Mucosa of descending colon (tissue), 3 donors: ENCODE results near the gene SLX4. TPM values are rescaled to one million over a fixed set of nuclear protein-coding genes. Genes with fewer than 3 reads are reported as not detected.

Source experiments
- ATAC-seq: fragments of 200-7000 bp; cut with Tn5 transposase; one replicate; pipeline ENCODE4 v1.9.1; 2020; ENCODE audit warnings: mild to moderate bottlenecking, moderate library complexity
- DNase-seq, 3 donors: peaks; one replicate each; pipeline ENCODE4 v3.0.0-alpha.2; 2020
- H3K36me3 ChIP-seq: fragments of 200-600 bp; one replicate; pipeline ENCODE4 v1.8.0; 2021; ENCODE audit warnings: low read depth, mild to moderate bottlenecking
- H3K4me1 ChIP-seq: fragments of 200-600 bp; one replicate; pipeline ENCODE4 v1.8.0; 2021; ENCODE audit warnings: low read depth, mild to moderate bottlenecking
- H3K4me3 ChIP-seq: fragments of 200-600 bp; one replicate; pipeline ENCODE4 v1.8.0; 2021; ENCODE audit warnings: mild to moderate bottlenecking
- H3K9me3 ChIP-seq: fragments of 200-600 bp; one replicate; pipeline ENCODE4 v1.8.0; 2021; ENCODE audit warnings: mild to moderate bottlenecking
- CTCF ChIP-seq: fragments of 200-600 bp; IDR thresholded peaks from one replicate; pipeline ENCODE4 v1.8.0; 2022; ENCODE audit warnings: antibody characterized with exemption, mild to moderate bottlenecking
- intact Hi-C, 2 donors: fragments of 100-400 bp; cut with DNase I in 1 of 2; cut with micrococcal nuclease in 1 of 2; formaldehyde crosslinking; loops; one replicate each; pipeline versions ENCODE4 v1.11.0 to v1.11.1; 2022; cut with DNase I, micrococcal nuclease
- total RNA-seq, 3 donors: library from RNA; stranded (reverse); fragmentation: NEBNext Ultra II Directional in 2 of 3; extraction: Animal tissue kit (Norgen Biotek cat#: 25700) in 2 of 3; gene quantifications; one replicate each; pipeline versions ENCODE4 v1.2.1 to v1.2.4, GENCODE V29; 2021 to 2023
- donor health status: DM: no; HTN: no; CAD: no; lungs with moderate emphysema.
- donor health status: DM: no; HTN: no; CAD: no.
- donor health status: DM: no; HTN: yes; CAD: no.

SLX4 gene
- total RNA-seq, 3 donors from 2014 or later = 3.6 to 6.7 (median 5.0) TPM

GRCh38 chr16:3594316-3595109, 16.9 kb downstream of the SLX4 start:
- DNase-seq (no peak), ATAC-seq (no peak)
- intact Hi-C loops = no loop called here
- no peak for TF ChIP-seq CTCF
- no peaks in the 10 kb centered on the region for H3K4me1 ChIP-seq
- H3K9me3 ChIP-seq = no peaks in the 10 kb centered on the region
- no peak overlapping the region for H3K4me3 ChIP-seq
- H3K36me3 ChIP-seq = no peaks in the 10 kb centered on the region

GRCh38 chr16:3592559-3592958, 18.8 kb downstream of the SLX4 start:
- H3K4me3 ChIP-seq = no peak overlapping the region
- no peaks in the 10 kb centered on the region for H3K4me1 ChIP-seq
- H3K9me3 ChIP-seq = no peaks in the 10 kb centered on the region
- intact Hi-C loops = no loop called here
- DNase-seq = no peak
- TF ChIP-seq CTCF = no peak
- no peaks in the 10 kb centered on the region for H3K36me3 ChIP-seq
- ATAC-seq = no peak

GRCh38 chr16:3591991-3592390, 19.4 kb downstream of the SLX4 start:
- Histone ChIP-seq H3K4me3 (no peak overlapping the region), H3K36me3 (no peaks in the 10 kb centered on the region), H3K9me3 (no peaks in the 10 kb centered on the region), H3K4me1 (no peaks in the 10 kb centered on the region)
- TF ChIP-seq CTCF = no peak
- DNase-seq = no peak
- intact Hi-C loops = no loop called here
- no peak for ATAC-seq

- no peak for TF ChIP-seq CTCF
- intact Hi-C loops = no loop called here
- Histone ChIP-seq H3K4me3 (no peak overlapping the region), H3K4me1 (no peaks in the 10 kb centered on the region), H3K36me3 (no peaks in the 10 kb centered on the region), H3K9me3 (no peaks in the 10 kb centered on the region)
- DNase-seq (no peak), ATAC-seq (no peak)
These were observed 20.0 kb downstream of the SLX4 start for GRCh38 chr16:3591436-3591803.

GRCh38 chr16:3590736-3591435, 20.5 kb downstream of the SLX4 start:
- Histone ChIP-seq H3K4me1 (no peaks in the 10 kb centered on the region), H3K4me3 (no peak overlapping the region), H3K9me3 (no peaks in the 10 kb centered on the region), H3K36me3 (no peaks in the 10 kb centered on the region)
- ATAC-seq (no peak), DNase-seq (no peak)
- intact Hi-C loops = no loop called here
- TF ChIP-seq CTCF = no peak
